Astrocyte of the cerebellum (primary cell): ENCODE results near the gene SHC1.

ENCODE experiments used
- DNase-seq: peaks from one replicate; pipeline ENCODE4 v3.0.0-alpha.2; 2011; ENCODE audit warnings: low read depth
- H3K4me3 ChIP-seq: 2 replicates; pipeline ENCODE4 v1.5.1; 2011; ENCODE audit warnings: mild to moderate bottlenecking, low read depth, low read length, moderate library complexity
- CTCF ChIP-seq: IDR thresholded peaks from 2 replicates; pipeline ENCODE4 v1.5.1; 2012; ENCODE audit warnings: low read length, low read depth, moderate library complexity, mild to moderate bottlenecking; ENCODE audit errors: missing control alignments
- in situ Hi-C: cut with HindIII; loops from 2 replicates; pipeline ENCODE4 v1.10.0; 2017; ENCODE audit warnings: low sequenced_read_pairs

The SHC1 gene

GRCh38 chr1:155007251-155007828, 36.8 kb upstream of the SHC1 start:
- DNase-seq = no peak
- H3K4me3 ChIP-seq = no peak overlapping the region
- TF ChIP-seq CTCF = no peak
- in situ Hi-C loops = no loop called here

- DNase-seq = no peak
- no peak for TF ChIP-seq CTCF
- no peak overlapping the region for H3K4me3 ChIP-seq
- in situ Hi-C loops = no loop called here
Measured at GRCh38 chr1:155006601-155007101, 36.1 kb upstream of the SHC1 start.

GRCh38 chr1:155005076-155006011, 34.8 kb upstream of the SHC1 start:
- no peak for DNase-seq
- no peak for TF ChIP-seq CTCF
- H3K4me3 ChIP-seq = no peak overlapping the region
- in situ Hi-C loops = no loop called here

GRCh38 chr1:155004352-155005075, 34.0 kb upstream of the SHC1 start:
- DNase-seq = no peak
- in situ Hi-C loops = no loop called here

GRCh38 chr1:155003766-155004351, 33.3 kb upstream of the SHC1 start:
- in situ Hi-C loops = no loop called here
- DNase-seq = no peak
- H3K4me3 ChIP-seq = peak overlapping the region; percentile 82

More at GRCh38 chr1:155004352-155005075, 34.0 kb upstream of the SHC1 start:
- no peak for TF ChIP-seq CTCF
- H3K4me3 ChIP-seq = peak overlapping the region; percentile 82

More at GRCh38 chr1:155003766-155004351, 33.3 kb upstream of the SHC1 start:
- no peak for TF ChIP-seq CTCF
